ENCODE data around the gene BTBD7.

DNA sequence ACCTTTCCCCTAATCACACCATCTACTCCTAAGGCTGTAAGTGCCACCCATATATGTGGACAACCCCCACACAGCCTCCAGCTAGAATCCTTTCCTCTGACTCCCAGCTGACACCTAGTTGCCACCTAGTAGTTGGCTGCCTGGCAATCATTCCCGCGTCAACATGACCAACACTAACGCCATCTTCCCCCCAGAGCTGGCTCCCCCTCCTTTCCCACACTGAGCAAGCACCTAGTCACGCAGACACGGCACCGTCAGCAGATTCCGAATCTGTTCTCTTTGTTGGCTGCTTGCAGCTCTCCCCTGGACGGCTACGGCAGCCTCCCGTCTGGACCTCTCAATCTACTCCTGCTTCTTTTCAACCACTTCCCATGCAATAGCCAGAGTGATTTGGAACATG, 98.0 kb downstream of the BTBD7 start:
- TF ChIP-seq POU2F2 (IDR thresholded peaks at IDR 0.05; ENCODE audit: low read depth, low read length) (no peak), PAX5 (IDR thresholded peaks at IDR 0.05; ENCODE audit: insufficient read depth, low read length, severe bottlenecking) (no peak), SPI1 (IDR thresholded peaks at IDR 0.05; ENCODE audit: low read depth, low read length) (no peak), POLR2A (IDR thresholded peaks at IDR 0.05; ENCODE audit: low read depth, low read length) (no peak)

Measured in GM12891 (cell line).